Endothelial cell of umbilical vein (primary cell): ENCODE data around the gene WRAP53. TPM values are rescaled to one million over a fixed set of nuclear protein-coding genes. Genes with fewer than 3 reads are reported as not detected.

Experiments used
- BruUV-seq: library from RNA; stranded (reverse); fragments of 400-500 nt; replicated peaks from 2 replicates; lab custom pipeline; 2021; lab: Mats Ljungman, UMichigan
- CTCF ChIA-PET: fragments of 300-600, 350-600 bp; sonication (Branson Sonifier 250); formaldehyde crosslinking; loops from one replicate; lab custom pipeline; 2021; ENCODE audit warnings: antibody characterized with exemption, inconsistent platforms; lab: Charles Lee
- POLR2A ChIA-PET: fragments of 300-600, 350-600 bp; sonication (Branson Sonifier 250); formaldehyde crosslinking; loops from one replicate; lab custom pipeline; 2021; ENCODE audit warnings: antibody characterized with exemption, inconsistent platforms; lab: Charles Lee
- DNase-seq: peaks from one replicate; pipeline ENCODE4 v3.0.0-alpha.2; 2011; ENCODE audit warnings: low read depth, low spot score
- FAIRE-seq: peaks from 2 replicates; lab custom pipeline; 2011; peaks lifted over from hg19 to GRCh38; lab: Jason Lieb, UNC
- H2AFZ ChIP-seq: 2 replicates; pipeline ENCODE4 v1.6.0; 2012; ENCODE audit warnings: low read depth, low read length, control low read depth, inconsistent platforms
- H3K27ac ChIP-seq: 2 replicates; pipeline ENCODE4 v1.5.1; 2011; ENCODE audit warnings: low read depth, mild to moderate bottlenecking, control low read depth, low read length, moderate library complexity; ENCODE audit not compliant: insufficient read depth
- H3K27me3 ChIP-seq, 2 experiments: 2 replicates each; pipeline versions ENCODE4 v1.6.0 to v1.6.1; 2011; ENCODE audit warnings: low read length in 2 of 2, mixed read lengths in 1 of 2; ENCODE audit not compliant: control insufficient read depth in 2 of 2, insufficient read depth in 2 of 2
- H3K36me3 ChIP-seq, 2 experiments: 2 replicates in 1 of 2; 3 replicates in 1 of 2; pipeline ENCODE4 v1.5.1; 2011; ENCODE audit warnings: low read length in 2 of 2, mild to moderate bottlenecking in 1 of 2, moderate library complexity in 1 of 2; ENCODE audit not compliant: control insufficient read depth in 2 of 2, insufficient read depth in 2 of 2; ENCODE audit errors: extremely low read depth in 1 of 2
- H3K4me1 ChIP-seq: 3 replicates; pipeline ENCODE4 v1.5.1; 2011; ENCODE audit warnings: mild to moderate bottlenecking, low read length; ENCODE audit not compliant: control insufficient read depth, insufficient read depth; ENCODE audit errors: extremely low read depth
- H3K4me2 ChIP-seq: 2 replicates; pipeline ENCODE4 v1.6.1; 2011; ENCODE audit warnings: low read length, control low read depth, mixed read lengths; ENCODE audit not compliant: insufficient read depth
- H3K4me3 ChIP-seq, 3 experiments: fragments of 200-600 bp in 1 of 3; sonication (generic), shearing (Covaris generic) in 1 of 3; replicated peaks in 1 of 3; 2 replicates each; pipeline ENCODE4 v1.5.1; 2011 to 2016; ENCODE audit warnings: control low read depth in 3 of 3, low read length in 3 of 3, mild to moderate bottlenecking in 2 of 3, inconsistent platforms in 1 of 3, low read depth in 1 of 3, moderate library complexity in 1 of 3; ENCODE audit not compliant: insufficient read depth in 1 of 3
- H3K79me2 ChIP-seq: 2 replicates; pipeline ENCODE4 v1.6.0; 2012; ENCODE audit warnings: low read length, inconsistent platforms; ENCODE audit not compliant: control insufficient read depth, insufficient read depth
- H3K9ac ChIP-seq: replicated peaks from 2 replicates; pipeline ENCODE3; 2011; ENCODE audit warnings: low read length, control low read depth; ENCODE audit not compliant: insufficient read depth; ENCODE audit errors: extremely low read depth
- H3K9me1 ChIP-seq: replicated peaks from 3 replicates; pipeline ENCODE4 v1.6.0; 2011; ENCODE audit warnings: mild to moderate bottlenecking, low read length; ENCODE audit not compliant: control insufficient read depth, insufficient read depth; ENCODE audit errors: extremely low read depth
- H3K9me3 ChIP-seq: replicated peaks from 2 replicates; pipeline ENCODE4 v1.5.1; 2012; ENCODE audit warnings: low read length, inconsistent platforms; ENCODE audit not compliant: control insufficient read depth, insufficient read depth
- H4K20me1 ChIP-seq: replicated peaks from 2 replicates; pipeline ENCODE3; 2011; ENCODE audit warnings: mild to moderate bottlenecking, low read length; ENCODE audit not compliant: control insufficient read depth, insufficient read depth; ENCODE audit errors: extremely low read depth
- EZH2 ChIP-seq: IDR thresholded peaks from 2 replicates; pipeline ENCODE4 v1.6.1; 2012; ENCODE audit warnings: borderline replicate concordance, low read depth, mild to moderate bottlenecking, moderate library complexity, low read length, inconsistent platforms; ENCODE audit not compliant: severe bottlenecking
- FOS ChIP-seq: IDR thresholded peaks from 2 replicates; pipeline ENCODE4 v1.6.1; 2011; ENCODE audit warnings: mild to moderate bottlenecking, low read length, moderate library complexity, borderline replicate concordance; ENCODE audit not compliant: insufficient read depth
- GATA2 ChIP-seq: IDR thresholded peaks from 2 replicates; pipeline ENCODE4 v1.7.0; 2011; ENCODE audit warnings: low read depth, mild to moderate bottlenecking, moderate library complexity, mixed read lengths, low read length; ENCODE audit not compliant: insufficient read length, insufficient read depth
- JUN ChIP-seq: IDR thresholded peaks from 2 replicates; pipeline ENCODE4 v1.6.1; 2011; ENCODE audit warnings: borderline replicate concordance, low read depth; ENCODE audit not compliant: insufficient read length, insufficient read depth
- MYC ChIP-seq: IDR thresholded peaks from one replicate; pipeline ENCODE4 v1.6.1; 2011; ENCODE audit warnings: mild to moderate bottlenecking, low read depth, low read length
- POLR2A ChIP-seq: IDR thresholded peaks from 2 replicates; pipeline ENCODE4 v1.6.1; 2012; ENCODE audit warnings: low read depth, mild to moderate bottlenecking, control low read depth, low read length
- POLR2AphosphoS5 ChIP-seq: IDR thresholded peaks from 2 replicates; pipeline ENCODE4 v1.6.1; 2012; ENCODE audit warnings: low read depth, mild to moderate bottlenecking, control low read depth, low read length, moderate library complexity; ENCODE audit not compliant: insufficient read depth
- dilution Hi-C: fragments of 300-500 bp; cut with MboI; formaldehyde crosslinking; loops from one replicate; pipeline ENCODE4 v1.15.0; 2019; ENCODE audit warnings: low sequenced_read_pairs; ENCODE audit not compliant: extremely low pct_ligation_motif_present
- intact Hi-C: fragments of 100-400 bp; cut with micrococcal nuclease; formaldehyde crosslinking; loops from one replicate; pipeline ENCODE4 v1.10.0; 2022
- polyA plus RNA-seq, 4 experiments: library from polyadenylated mRNA; depleted of rRNA in 3 of 4; stranded (reverse) in 3 of 4; unstranded in 1 of 4; fragments of >200 nt; gene quantifications; 2 replicates each; pipeline versions ENCODE4 v1.2.1 to v1.2.3, GENCODE V29; 2011 to 2012; ENCODE audit warnings: missing spikeins in 1 of 4
- total RNA-seq: library from RNA; stranded (reverse); gene quantifications from 2 replicates; pipeline ENCODE4 v1.2.3, GENCODE V29; 2021
- TF ChIP-seq, protein P1 (sequence below): IDR thresholded peaks from 2 replicates; pipeline ENCODE4 v1.6.1; 2011; ENCODE audit not compliant: insufficient read depth, insufficient read length
- TF ChIP-seq, protein P2 (sequence below), 2 donors: IDR thresholded peaks; 1 replicate in 1 of 2; 2 replicates in 1 of 2; pipeline ENCODE4 v1.5.1; 2011; ENCODE audit warnings: low read length in 2 of 2, mild to moderate bottlenecking in 2 of 2, moderate library complexity in 2 of 2, control low read depth in 1 of 2, inconsistent platforms in 1 of 2, low read depth in 1 of 2; ENCODE audit not compliant: insufficient read depth in 1 of 2; ENCODE audit errors: extremely low read depth in 1 of 2

WRAP53 gene
- total and polyA plus RNA-seq, 2 donors (not counting 3 experiments of a cell fraction or from before 2014, with no cell fraction given), result 17.9 to 28.0 TPM

DNA sequence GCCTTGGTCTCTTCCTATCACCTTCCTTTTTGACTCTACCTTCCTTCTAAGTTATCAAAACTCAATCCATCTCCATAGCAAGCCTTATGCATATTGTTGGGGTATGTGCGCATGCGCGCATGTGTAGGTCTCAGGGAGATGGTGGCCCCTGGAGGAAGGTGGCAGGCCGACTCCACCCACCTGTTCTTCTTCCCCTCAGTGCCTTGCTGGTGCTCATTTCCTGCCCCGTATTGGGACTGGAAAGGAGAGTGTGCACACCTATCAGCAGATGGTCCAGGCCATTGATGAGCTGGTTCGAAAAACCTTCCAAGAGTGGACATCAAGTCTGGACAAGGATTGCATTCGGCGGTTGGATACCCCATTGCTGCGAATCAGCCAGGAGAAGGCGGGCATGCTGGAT lies 54.5 kb downstream of the WRAP53 start:
- Histone ChIP-seq H3K36me3 (no peaks in the 10 kb centered on the region), H3K4me2 (no peak overlapping the region), H4K20me1 (no peaks in the 10 kb centered on the region), H2AFZ (no peak overlapping the region), H3K9me3 (no peaks in the 10 kb centered on the region), H3K4me1 (peaks cover 17% of the 10 kb centered on the region), H3K27ac (no peak overlapping the region), H3K9ac (no peak overlapping the region), H3K4me3 (no peak overlapping the region), H3K9me1 (no peaks in the 10 kb centered on the region), H3K27me3 (peaks cover 4 to 5% of the 10 kb centered on the region in 2 experiments), H3K79me2 (no peaks in the 10 kb centered on the region)
- DNase-seq (no peak), FAIRE-seq (no peak)
- ChIA-PET CTCF (interaction anchor here (0.9 to 9.7 kb wide), 17 partner anchors 8 to 318 kb away, joined by 3 to 236 read pairs (median 7); partner anchors contain the start of genes GUCY2D and KDM6B), POLR2A (no interaction called here)
- intact Hi-C loops, result loop anchor here (1.0 to 5.0 kb wide), 6 partner anchors 40 to 299 kb away; no protein-coding TSS in a partner anchor
- dilution Hi-C loops, result no loop called here
- TF ChIP-seq POLR2AphosphoS5, result no peak
- TF ChIP-seq FOS, result no peak
- TF ChIP-seq MYC, result no peak
- TF ChIP-seq JUN, result no peak
- no peak for TF ChIP-seq GATA2
- TF ChIP-seq, protein P1, sequence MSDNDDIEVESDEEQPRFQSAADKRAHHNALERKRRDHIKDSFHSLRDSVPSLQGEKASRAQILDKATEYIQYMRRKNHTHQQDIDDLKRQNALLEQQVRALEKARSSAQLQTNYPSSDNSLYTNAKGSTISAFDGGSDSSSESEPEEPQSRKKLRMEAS, result no peak
- TF ChIP-seq EZH2, result no peak
- no peak for TF ChIP-seq POLR2A
- TF ChIP-seq, protein P2, sequence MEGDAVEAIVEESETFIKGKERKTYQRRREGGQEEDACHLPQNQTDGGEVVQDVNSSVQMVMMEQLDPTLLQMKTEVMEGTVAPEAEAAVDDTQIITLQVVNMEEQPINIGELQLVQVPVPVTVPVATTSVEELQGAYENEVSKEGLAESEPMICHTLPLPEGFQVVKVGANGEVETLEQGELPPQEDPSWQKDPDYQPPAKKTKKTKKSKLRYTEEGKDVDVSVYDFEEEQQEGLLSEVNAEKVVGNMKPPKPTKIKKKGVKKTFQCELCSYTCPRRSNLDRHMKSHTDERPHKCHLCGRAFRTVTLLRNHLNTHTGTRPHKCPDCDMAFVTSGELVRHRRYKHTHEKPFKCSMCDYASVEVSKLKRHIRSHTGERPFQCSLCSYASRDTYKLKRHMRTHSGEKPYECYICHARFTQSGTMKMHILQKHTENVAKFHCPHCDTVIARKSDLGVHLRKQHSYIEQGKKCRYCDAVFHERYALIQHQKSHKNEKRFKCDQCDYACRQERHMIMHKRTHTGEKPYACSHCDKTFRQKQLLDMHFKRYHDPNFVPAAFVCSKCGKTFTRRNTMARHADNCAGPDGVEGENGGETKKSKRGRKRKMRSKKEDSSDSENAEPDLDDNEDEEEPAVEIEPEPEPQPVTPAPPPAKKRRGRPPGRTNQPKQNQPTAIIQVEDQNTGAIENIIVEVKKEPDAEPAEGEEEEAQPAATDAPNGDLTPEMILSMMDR (IDR thresholded peaks at IDR 0.05; ENCODE audit: extremely low read depth in 1 of 2, insufficient read depth in 1 of 2, low read depth in 1 of 2, low read length in 2 of 2), result no peak
- BruUV-seq, result no TSS peak
